HEK293 (cell line): ENCODE results near the gene ZNF607.

Experiments used
- MEIS1 ChIP-seq: sonication (generic); formaldehyde crosslinking; IDR thresholded peaks from 2 replicates; pipeline ENCODE4 v1.8.1; 2022; ENCODE audit warnings: missing genetic modification reagents, mild to moderate bottlenecking, borderline replicate concordance
- MZF1 ChIP-seq: fragments of 450-650 bp; formaldehyde crosslinking; IDR thresholded peaks from 2 replicates; pipeline ENCODE4 v1.5.1; 2017; ENCODE audit warnings: missing biosample characterization, missing genetic modification characterization, borderline replicate concordance
- PRDM6 ChIP-seq: fragments of 450-650 bp; formaldehyde crosslinking; IDR thresholded peaks from 2 replicates; pipeline ENCODE4 v1.5.1; 2017; ENCODE audit warnings: missing biosample characterization, missing genetic modification characterization
- SP2 ChIP-seq: fragments of 450-650 bp; formaldehyde crosslinking; IDR thresholded peaks from 2 replicates; pipeline ENCODE4 v1.5.1; 2016; ENCODE audit warnings: missing biosample characterization, missing genetic modification characterization
- ZBTB17 ChIP-seq: fragments of 450-650 bp; formaldehyde crosslinking; IDR thresholded peaks from 2 replicates; pipeline ENCODE4 v1.5.1; 2016; ENCODE audit warnings: missing biosample characterization, missing genetic modification characterization
- ZBTB21 ChIP-seq: fragments of 450-650 bp; formaldehyde crosslinking; IDR thresholded peaks from 2 replicates; pipeline ENCODE4 v1.5.1; 2017; ENCODE audit warnings: missing biosample characterization, missing genetic modification characterization
- ZFP41 ChIP-seq: fragments of 450-650 bp; formaldehyde crosslinking; IDR thresholded peaks from 2 replicates; pipeline ENCODE4 v1.5.1; 2016; ENCODE audit warnings: missing biosample characterization, missing genetic modification characterization, borderline replicate concordance
- ZNF16 ChIP-seq: fragments of 450-650 bp; formaldehyde crosslinking; IDR thresholded peaks from 2 replicates; pipeline ENCODE4 v1.5.1; 2016; ENCODE audit warnings: low read depth, missing biosample characterization, missing genetic modification characterization
- ZNF184 ChIP-seq: fragments of 450-650 bp; IDR thresholded peaks from 2 replicates; pipeline ENCODE4 v1.5.1; 2018; ENCODE audit warnings: missing biosample characterization, mild to moderate bottlenecking, missing genetic modification characterization
- ZNF239 ChIP-seq: fragments of 450-650 bp; formaldehyde crosslinking; IDR thresholded peaks from 2 replicates; pipeline ENCODE4 v1.5.1; 2016; ENCODE audit warnings: missing biosample characterization, missing genetic modification characterization
- ZNF248 ChIP-seq: fragments of 450-650 bp; formaldehyde crosslinking; IDR thresholded peaks from 2 replicates; pipeline ENCODE4 v1.5.1; 2017; ENCODE audit warnings: missing biosample characterization, missing genetic modification characterization
- ZNF449 ChIP-seq: fragments of 450-650 bp; formaldehyde crosslinking; IDR thresholded peaks from 2 replicates; pipeline ENCODE4 v1.5.1; 2017; ENCODE audit warnings: missing biosample characterization, mild to moderate bottlenecking, missing genetic modification characterization, moderate library complexity
- ZNF514 ChIP-seq: fragments of 450-650 bp; formaldehyde crosslinking; IDR thresholded peaks from 2 replicates; pipeline ENCODE4 v1.5.1; 2016; ENCODE audit warnings: missing biosample characterization, missing genetic modification characterization
- ZNF530 ChIP-seq: fragments of 450-650 bp; formaldehyde crosslinking; IDR thresholded peaks from 2 replicates; pipeline ENCODE4 v1.5.1; 2016; ENCODE audit warnings: low read depth, missing biosample characterization, missing genetic modification characterization
- ZNF621 ChIP-seq: fragments of 450-650 bp; formaldehyde crosslinking; IDR thresholded peaks from 2 replicates; pipeline ENCODE4 v1.5.1; 2017; ENCODE audit warnings: missing biosample characterization, missing genetic modification characterization
- ZNF76 ChIP-seq: fragments of 450-650 bp; formaldehyde crosslinking; IDR thresholded peaks from 2 replicates; pipeline ENCODE4; 2016; ENCODE audit warnings: low read depth, missing biosample characterization, missing genetic modification characterization, borderline replicate concordance
- ZNF768 ChIP-seq: fragments of 450-650 bp; formaldehyde crosslinking; IDR thresholded peaks from 2 replicates; pipeline ENCODE4 v1.5.1; 2018; ENCODE audit warnings: missing biosample characterization, mild to moderate bottlenecking, missing genetic modification characterization
- ZNF791 ChIP-seq: fragments of 450-650 bp; formaldehyde crosslinking; IDR thresholded peaks from 2 replicates; pipeline ENCODE4 v1.5.1; 2016; ENCODE audit warnings: missing biosample characterization, missing genetic modification characterization
- ZNF830 ChIP-seq: fragments of 450-650 bp; IDR thresholded peaks from 2 replicates; pipeline ENCODE4 v1.5.0; 2018; ENCODE audit warnings: missing biosample characterization, missing genetic modification characterization, low read depth, mild to moderate bottlenecking, moderate library complexity
- ZSCAN4 ChIP-seq: fragments of 450-650 bp; formaldehyde crosslinking; IDR thresholded peaks from 2 replicates; pipeline ENCODE4 v1.5.1; 2017; ENCODE audit warnings: missing biosample characterization, missing genetic modification characterization

Gene ZNF607

GRCh38 chr19:37654118-37654517, 65.4 kb downstream of the ZNF607 start (continued):
- TF ChIP-seq ZNF16 (no peak), ZFP41 (no peak), ZNF76 (tag by site-specific recombination) (no peak), ZNF449 (peak; percentile 38; the same call in 1 of the 2 replicates), ZBTB21 (tag by site-specific recombination) (no peak), PRDM6 (tag by site-specific recombination) (no peak), MEIS1 (no peak), ZBTB17 (tag by site-specific recombination) (peak; percentile 79; the same call in 1 of the 2 replicates), ZSCAN4 (tag by site-specific recombination) (no peak), ZNF530 (tag by site-specific recombination) (no peak), ZNF768 (tag by site-specific recombination) (no peak), SP2 (tag by site-specific recombination) (no peak), ZNF514 (tag by site-specific recombination) (no peak), ZNF239 (tag by site-specific recombination) (0 out of 2 replicates have a peak, but pooled peaks have one; percentile 5), ZNF621 (tag by site-specific recombination) (no peak), MZF1 (tag by site-specific recombination) (no peak), ZNF830 (no peak), ZNF248 (tag by site-specific recombination) (no peak), ZNF791 (tag by site-specific recombination) (no peak), ZNF184 (no peak)
- TF ChIP-seq, all 188 proteins: peak for 7
